H9 (cell line): ENCODE results near the gene PRG2. TPM values are rescaled to one million over a fixed set of nuclear protein-coding genes. Genes with fewer than 3 reads are reported as not detected.

Source experiments
- DNase-seq: peaks from one replicate; pipeline ENCODE4 v3.0.0-alpha.2; 2017
- H2AFZ ChIP-seq: one replicate; pipeline ENCODE4 v1.6.1; 2013; ENCODE audit warnings: mild to moderate bottlenecking, low read length, control low read depth, moderate library complexity
- H2AK5ac ChIP-seq: 2 replicates; pipeline ENCODE4 v1.6.1; 2013; ENCODE audit warnings: low read length, control low read depth, mixed read lengths; ENCODE audit not compliant: insufficient read length
- H2BK120ac ChIP-seq: one replicate; pipeline ENCODE4 v1.6.1; 2013; ENCODE audit warnings: low read depth, mild to moderate bottlenecking, low read length, control low read depth, inconsistent platforms; ENCODE audit not compliant: poor library complexity, severe bottlenecking
- H2BK12ac ChIP-seq: 2 replicates; pipeline ENCODE4 v1.6.1; 2013; ENCODE audit warnings: low read length, control low read depth, mixed read lengths, low read depth; ENCODE audit not compliant: insufficient read length
- H2BK15ac ChIP-seq: 2 replicates; pipeline ENCODE4 v1.6.1; 2013; ENCODE audit warnings: low read depth, low read length, control low read depth
- H2BK20ac ChIP-seq: one replicate; pipeline ENCODE4 v1.6.1; 2013; ENCODE audit warnings: low read depth, mild to moderate bottlenecking, low read length, control low read depth, inconsistent platforms; ENCODE audit not compliant: poor library complexity, severe bottlenecking
- H2BK5ac ChIP-seq: 2 replicates; pipeline ENCODE4 v1.6.1; 2013; ENCODE audit warnings: low read length, control low read depth, mixed read lengths; ENCODE audit not compliant: insufficient read length
- H3K14ac ChIP-seq: 2 replicates; pipeline ENCODE4 v1.6.1; 2013; ENCODE audit warnings: low read length, control low read depth; ENCODE audit not compliant: insufficient read depth
- H3K18ac ChIP-seq: 2 replicates; pipeline ENCODE4 v1.6.1; 2013; ENCODE audit warnings: low read depth, mild to moderate bottlenecking, mixed read lengths, low read length, control low read depth; ENCODE audit not compliant: insufficient read length
- H3K23ac ChIP-seq: 2 replicates; pipeline ENCODE4 v1.6.1; 2013; ENCODE audit warnings: low read length, control low read depth, mixed read lengths, low read depth; ENCODE audit not compliant: insufficient read length
- H3K23me2 ChIP-seq: 2 replicates; pipeline ENCODE4 v1.6.1; 2013; ENCODE audit warnings: low read depth, mild to moderate bottlenecking, mixed read lengths, low read length, control low read depth; ENCODE audit not compliant: insufficient read length, poor library complexity, severe bottlenecking
- H3K27ac ChIP-seq: 2 replicates; pipeline ENCODE4 v1.5.1; 2013; ENCODE audit warnings: low read length, control low read depth, mixed read lengths, low read depth; ENCODE audit not compliant: insufficient read length
- H3K27me3 ChIP-seq: 2 replicates; pipeline ENCODE4 v1.6.1; 2013; ENCODE audit warnings: low read length, control low read depth, inconsistent platforms; ENCODE audit not compliant: insufficient read depth
- H3K4ac ChIP-seq: 2 replicates; pipeline ENCODE4 v1.6.1; 2013; ENCODE audit warnings: low read depth, mild to moderate bottlenecking, control low read depth, inconsistent platforms, low read length, moderate library complexity
- H3K4me1 ChIP-seq: 2 replicates; pipeline ENCODE4 v1.6.1; 2013; ENCODE audit warnings: low read length, control low read depth, inconsistent platforms; ENCODE audit not compliant: insufficient read depth
- H3K4me2 ChIP-seq: 2 replicates; pipeline ENCODE4 v1.6.1; 2013; ENCODE audit warnings: low read length, control low read depth, mixed read lengths; ENCODE audit not compliant: insufficient read length, insufficient read depth
- H3K56ac ChIP-seq: 2 replicates; pipeline ENCODE4 v1.6.1; 2013; ENCODE audit warnings: low read depth, mild to moderate bottlenecking, mixed read lengths, low read length, control low read depth; ENCODE audit not compliant: insufficient read length
- H3K79me1 ChIP-seq: 2 replicates; pipeline ENCODE4 v1.6.1; 2013; ENCODE audit warnings: low read depth, mild to moderate bottlenecking, moderate library complexity, low read length, control low read depth, inconsistent platforms; ENCODE audit not compliant: insufficient read depth, poor library complexity, severe bottlenecking
- H3K79me2 ChIP-seq: 2 replicates; pipeline ENCODE4 v1.6.1; 2013; ENCODE audit warnings: low read length, control low read depth, inconsistent platforms; ENCODE audit not compliant: insufficient read depth
- H3K9ac ChIP-seq: 2 replicates; pipeline ENCODE4 v1.6.1; 2013; ENCODE audit warnings: low read length, control low read depth, mixed read lengths; ENCODE audit not compliant: insufficient read length; ENCODE audit errors: extremely low read depth
- H3K9me3 ChIP-seq: one replicate; pipeline ENCODE4 v1.6.1; 2013; ENCODE audit warnings: low read depth, low read length, inconsistent platforms; ENCODE audit not compliant: control insufficient read depth
- H3T11ph ChIP-seq: one replicate; pipeline ENCODE4 v1.6.1; 2013; ENCODE audit warnings: mild to moderate bottlenecking, low read length, control low read depth, inconsistent platforms
- H4K20me1 ChIP-seq: one replicate; pipeline ENCODE4 v1.6.1; 2013; ENCODE audit not compliant: control insufficient read depth, insufficient read length, insufficient read depth
- H4K5ac ChIP-seq: 2 replicates; pipeline ENCODE4 v1.6.1; 2013; ENCODE audit warnings: low read depth, mild to moderate bottlenecking, mixed read lengths, low read length, control low read depth; ENCODE audit not compliant: insufficient read length
- H4K8ac ChIP-seq: replicated peaks from 2 replicates; pipeline ENCODE4 v1.6.1; 2013; ENCODE audit warnings: low read length, control low read depth, mixed read lengths, low read depth; ENCODE audit not compliant: insufficient read length
- H4K91ac ChIP-seq: 2 replicates; pipeline ENCODE4 v1.6.1; 2013; ENCODE audit warnings: low read depth, mild to moderate bottlenecking, moderate library complexity, mixed read lengths, low read length, control low read depth; ENCODE audit not compliant: insufficient read length
- H3K27ac Mint-ChIP-seq, 3 experiments: 2 replicates in 2 of 3; 3 replicates in 1 of 3; pipeline ENCODE4 v1.8.0; 2020 to 2021; ENCODE audit warnings: mixed read lengths in 3 of 3, mild to moderate bottlenecking in 1 of 3, moderate library complexity in 1 of 3
- H3K27me3 Mint-ChIP-seq: 2 replicates; pipeline ENCODE4 v1.8.0; 2021; ENCODE audit warnings: low read depth, mild to moderate bottlenecking, moderate library complexity, mixed read lengths
- H3K36me3 Mint-ChIP-seq, 3 experiments: 2 replicates in 2 of 3; 3 replicates in 1 of 3; pipeline ENCODE4 v1.8.0; 2020 to 2021; ENCODE audit warnings: low read depth in 3 of 3, mixed read lengths in 3 of 3; ENCODE audit not compliant: insufficient read depth in 1 of 3
- H3K4me1 Mint-ChIP-seq, 2 experiments: 2 replicates each; pipeline ENCODE4 v1.8.0; 2020; ENCODE audit warnings: mixed read lengths in 2 of 2
- H3K4me3 Mint-ChIP-seq, 2 experiments: 2 replicates in 1 of 2; 3 replicates in 1 of 2; pipeline ENCODE4 v1.8.0; 2020 to 2021; ENCODE audit warnings: mild to moderate bottlenecking in 2 of 2, mixed read lengths in 2 of 2, moderate library complexity in 1 of 2
- H3K9me3 Mint-ChIP-seq, 2 experiments: 2 replicates in 1 of 2; 3 replicates in 1 of 2; pipeline ENCODE4 v1.8.0; 2020; ENCODE audit warnings: mild to moderate bottlenecking in 2 of 2, mixed read lengths in 2 of 2, moderate library complexity in 1 of 2
- WGBS: extraction: QIAGEN DNeasy Blood & Tissue Kit; methylation state at CpG from one replicate; pipeline ENCODE4 v1.1.7; 2013; ENCODE audit warnings: missing lambda C conversion rate, low lambda C conversion rate, mixed read lengths; ENCODE audit not compliant: insufficient read length; ENCODE audit errors: extremely low coverage; 5-methylcytosine and 5-hydroxymethylcytosine counted together
- total RNA-seq: library from RNA; stranded (reverse); gene quantifications from 2 replicates; pipeline ENCODE4 v1.2.1, GENCODE V29; 2021
- TF ChIP-seq, protein P1 (sequence below): fragments of 200-600 bp; sonication (generic); conservative IDR thresholded peaks from 3 replicates; pipeline ENCODE4 v1.8.0; 2021; ENCODE audit warnings: antibody characterized with exemption, mild to moderate bottlenecking

PRG2 gene
- total RNA-seq, 1 experiment from 2014 or later = not detected

DNA sequence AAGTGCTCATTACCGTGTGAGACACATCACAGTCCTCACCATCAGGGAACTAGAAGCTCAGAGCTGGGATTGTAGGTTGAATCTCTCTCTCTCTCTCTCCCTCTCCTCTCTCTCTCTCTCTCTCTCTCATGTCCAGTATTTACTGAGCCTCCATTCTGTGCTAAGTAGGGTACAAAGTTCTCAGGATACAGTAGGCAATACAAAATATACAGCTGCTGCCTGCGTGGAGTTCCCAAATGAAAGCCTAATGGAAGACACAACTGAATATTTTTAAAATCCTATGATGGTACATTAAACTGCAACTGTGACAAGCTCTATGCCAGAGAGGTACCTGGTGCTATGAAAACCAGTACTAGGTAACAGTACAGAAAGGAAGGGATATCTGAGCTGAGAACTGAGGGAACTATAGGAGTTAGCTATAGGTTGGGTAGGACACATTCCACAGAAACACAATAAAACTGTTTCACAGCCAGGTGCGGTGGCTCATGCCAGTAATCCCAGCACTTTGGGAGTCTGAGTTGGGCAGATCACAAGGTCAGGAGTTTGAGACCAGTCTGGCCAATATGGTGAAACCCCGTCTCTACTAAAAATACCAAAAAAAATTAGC lies 9.6 kb upstream of the PRG2 start:
- no peak overlapping the region for H3K14ac ChIP-seq
- H2BK120ac ChIP-seq = no peak overlapping the region

More for the DNA sequence above, 9.6 kb upstream of the PRG2 start:
- no peak overlapping the region for H3K9ac ChIP-seq
- no peak overlapping the region for H3K4me3 Mint-ChIP-seq
- no peaks in the 10 kb centered on the region for H3K79me2 ChIP-seq
- no peak overlapping the region for H4K8ac ChIP-seq
- no peak overlapping the region for H2AFZ ChIP-seq
- no peak overlapping the region for H3T11ph ChIP-seq
- H3K4ac ChIP-seq = no peak overlapping the region
- H3K4me2 ChIP-seq = no peak overlapping the region
- no peak overlapping the region for H2AK5ac ChIP-seq
- H3K9me3 Mint-ChIP-seq = no peaks in the 10 kb centered on the region; a peak in 1 of 5 replicates
- no peak overlapping the region for H2BK12ac ChIP-seq
- H3K36me3 Mint-ChIP-seq = no peaks in the 10 kb centered on the region
- H3K27ac ChIP-seq = no peak overlapping the region
- no CpG with 5 or more reads among the region's 4 CpGs for WGBS
- H4K20me1 ChIP-seq = no peaks in the 10 kb centered on the region
- H3K18ac ChIP-seq = no peak overlapping the region
- no peak overlapping the region for H2BK5ac ChIP-seq
- no peaks in the 10 kb centered on the region for H3K4me1 ChIP-seq
- H3K4me1 Mint-ChIP-seq = no peaks in the 10 kb centered on the region
- H2BK20ac ChIP-seq = no peak overlapping the region
- TF ChIP-seq, protein P1, sequence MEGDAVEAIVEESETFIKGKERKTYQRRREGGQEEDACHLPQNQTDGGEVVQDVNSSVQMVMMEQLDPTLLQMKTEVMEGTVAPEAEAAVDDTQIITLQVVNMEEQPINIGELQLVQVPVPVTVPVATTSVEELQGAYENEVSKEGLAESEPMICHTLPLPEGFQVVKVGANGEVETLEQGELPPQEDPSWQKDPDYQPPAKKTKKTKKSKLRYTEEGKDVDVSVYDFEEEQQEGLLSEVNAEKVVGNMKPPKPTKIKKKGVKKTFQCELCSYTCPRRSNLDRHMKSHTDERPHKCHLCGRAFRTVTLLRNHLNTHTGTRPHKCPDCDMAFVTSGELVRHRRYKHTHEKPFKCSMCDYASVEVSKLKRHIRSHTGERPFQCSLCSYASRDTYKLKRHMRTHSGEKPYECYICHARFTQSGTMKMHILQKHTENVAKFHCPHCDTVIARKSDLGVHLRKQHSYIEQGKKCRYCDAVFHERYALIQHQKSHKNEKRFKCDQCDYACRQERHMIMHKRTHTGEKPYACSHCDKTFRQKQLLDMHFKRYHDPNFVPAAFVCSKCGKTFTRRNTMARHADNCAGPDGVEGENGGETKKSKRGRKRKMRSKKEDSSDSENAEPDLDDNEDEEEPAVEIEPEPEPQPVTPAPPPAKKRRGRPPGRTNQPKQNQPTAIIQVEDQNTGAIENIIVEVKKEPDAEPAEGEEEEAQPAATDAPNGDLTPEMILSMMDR = no peak
- H3K27me3 ChIP-seq = no peaks in the 10 kb centered on the region
- H4K5ac ChIP-seq = no peak overlapping the region
- no peak overlapping the region for H4K91ac ChIP-seq
- H3K23ac ChIP-seq = no peak overlapping the region
- no peak overlapping the region for H3K27ac Mint-ChIP-seq
- H3K9me3 ChIP-seq = no peaks in the 10 kb centered on the region
- no peak overlapping the region for H3K56ac ChIP-seq
- no peaks in the 10 kb centered on the region for H3K23me2 ChIP-seq
- H3K27me3 Mint-ChIP-seq = peaks cover 3% of the 10 kb centered on the region; the same call in 1 of the 2 replicates
- no peak overlapping the region for H2BK15ac ChIP-seq
- H3K79me1 ChIP-seq = no peaks in the 10 kb centered on the region
- no peak for DNase-seq
